ENCODE results near the gene CLDND2. TPM values are rescaled to one million over a fixed set of nuclear protein-coding genes. Genes with fewer than 3 reads are reported as not detected.

CLDND2 gene
- total RNA-seq, 2 experiments from 2014 or later = 1.9 TPM; not detected in 1

DNA sequence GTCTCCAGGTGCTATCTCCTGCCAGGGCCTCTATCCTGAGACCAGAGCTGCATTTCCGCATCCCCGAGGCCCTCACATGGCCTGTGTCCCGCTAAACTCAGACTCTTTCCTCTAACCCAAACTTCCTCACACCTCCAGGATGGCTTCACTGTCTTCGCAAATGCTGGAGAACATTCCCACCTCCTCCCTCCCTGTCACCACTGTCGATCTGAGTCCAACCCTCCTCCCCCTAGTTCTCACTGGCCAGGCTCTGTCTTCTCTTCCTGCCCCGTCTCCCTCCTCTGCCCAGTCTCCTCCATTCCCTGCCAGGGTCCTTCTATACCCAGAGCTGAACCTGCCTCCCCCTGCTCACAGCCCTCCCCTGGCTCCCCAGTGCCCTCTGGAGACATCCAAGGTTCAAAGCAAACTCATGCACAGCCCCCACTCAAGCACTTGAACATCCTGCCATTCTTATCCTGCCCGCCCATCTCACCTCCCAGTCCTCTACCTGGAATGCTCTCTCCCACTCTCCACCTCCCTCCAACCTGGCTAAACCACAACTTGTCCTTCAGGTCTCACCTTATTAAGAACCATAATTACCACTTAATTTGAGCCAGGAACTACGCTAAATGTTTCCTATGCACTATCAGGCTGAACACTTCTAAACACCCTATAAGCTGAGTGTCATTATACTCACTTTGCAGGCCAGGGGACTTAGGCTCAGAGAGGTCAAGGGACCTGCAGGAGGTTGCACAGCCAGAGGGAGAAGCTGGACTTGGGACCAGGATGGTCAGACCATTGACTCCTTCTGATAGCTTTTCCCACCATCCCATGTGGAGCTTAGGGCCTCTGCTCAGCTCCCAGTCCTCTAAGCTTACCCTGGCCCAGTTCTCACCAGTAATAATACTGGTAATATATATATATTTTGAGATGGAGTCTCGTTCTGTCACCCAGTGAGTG is 25.9 kb downstream of the CLDND2 start:
- Histone ChIP-seq H3K79me2 (ENCODE audit: insufficient read depth, low read depth, low read length) (no peaks in the 10 kb centered on the region), H3K9me2 (ENCODE audit: insufficient read depth, low read length) (no peaks in the 10 kb centered on the region), H4K20me1 (ENCODE audit: insufficient read depth, low read length) (no peaks in the 10 kb centered on the region), H3K9me3 (ENCODE audit: low read length) (no peaks in the 10 kb centered on the region), H3K27ac (ENCODE audit: low read depth, low read length, poor library complexity, severe bottlenecking) (no peak overlapping the region), H3K36me3 (ENCODE audit: insufficient read depth, low read length) (no peaks in the 10 kb centered on the region), H3K4me3 (ENCODE audit: low read depth, low read length, poor library complexity, severe bottlenecking) (no peak overlapping the region), H3K4me1 (ENCODE audit: insufficient read depth, low read length, poor library complexity, severe bottlenecking) (peaks cover 10% of the 10 kb centered on the region), H3K4me2 (ENCODE audit: low read length) (no peak overlapping the region), H2AFZ (ENCODE audit: low read length) (no peak overlapping the region)
- BruUV-seq (replicated peaks) = no TSS peak
- ChIA-PET POLR2A (interaction anchor here (0.9 kb wide), 1 partner anchor 12 kb away, joined by 3 read pairs; no protein-coding TSS in a partner anchor), CTCF (ENCODE audit: unreplicated experiment) (interaction anchor here (0.5 kb wide), 1 partner anchor 75 kb away, joined by 4 read pairs; the partner anchor contains the start of gene SIGLEC10)
- DNase-seq (ENCODE audit: low spot score) = no peak
- intact Hi-C loops (cut with micrococcal nuclease; ENCODE audit: unreplicated experiment) = no loop called here
- no peak for TF ChIP-seq EZH2phosphoT487 (IDR thresholded peaks at IDR 0.05; ENCODE audit: borderline replicate concordance, low read depth, low read length)
- TF ChIP-seq, protein P1, sequence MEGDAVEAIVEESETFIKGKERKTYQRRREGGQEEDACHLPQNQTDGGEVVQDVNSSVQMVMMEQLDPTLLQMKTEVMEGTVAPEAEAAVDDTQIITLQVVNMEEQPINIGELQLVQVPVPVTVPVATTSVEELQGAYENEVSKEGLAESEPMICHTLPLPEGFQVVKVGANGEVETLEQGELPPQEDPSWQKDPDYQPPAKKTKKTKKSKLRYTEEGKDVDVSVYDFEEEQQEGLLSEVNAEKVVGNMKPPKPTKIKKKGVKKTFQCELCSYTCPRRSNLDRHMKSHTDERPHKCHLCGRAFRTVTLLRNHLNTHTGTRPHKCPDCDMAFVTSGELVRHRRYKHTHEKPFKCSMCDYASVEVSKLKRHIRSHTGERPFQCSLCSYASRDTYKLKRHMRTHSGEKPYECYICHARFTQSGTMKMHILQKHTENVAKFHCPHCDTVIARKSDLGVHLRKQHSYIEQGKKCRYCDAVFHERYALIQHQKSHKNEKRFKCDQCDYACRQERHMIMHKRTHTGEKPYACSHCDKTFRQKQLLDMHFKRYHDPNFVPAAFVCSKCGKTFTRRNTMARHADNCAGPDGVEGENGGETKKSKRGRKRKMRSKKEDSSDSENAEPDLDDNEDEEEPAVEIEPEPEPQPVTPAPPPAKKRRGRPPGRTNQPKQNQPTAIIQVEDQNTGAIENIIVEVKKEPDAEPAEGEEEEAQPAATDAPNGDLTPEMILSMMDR (conservative IDR thresholded peaks at IDR 0.05; ENCODE audit: low read length) = no peak

- CTCF ChIA-PET (ENCODE audit: unreplicated experiment) = interaction anchor here (0.5 kb wide), 1 partner anchor 75 kb away, joined by 4 read pairs; the partner anchor contains the start of gene SIGLEC10
- TF ChIP-seq, protein P1 (conservative IDR thresholded peaks at IDR 0.05; ENCODE audit: low read length) = no peak
- no peak for TF ChIP-seq EZH2phosphoT487 (IDR thresholded peaks at IDR 0.05; ENCODE audit: borderline replicate concordance, low read depth, low read length)
- DNase-seq (ENCODE audit: low spot score) = no peak
- Histone ChIP-seq H3K9me3 (ENCODE audit: low read length) (no peaks in the 10 kb centered on the region), H3K27ac (ENCODE audit: low read depth, low read length, poor library complexity, severe bottlenecking) (no peak within 1 kb of the TSS), H3K4me2 (ENCODE audit: low read length) (no peak within 1 kb of the TSS), H3K4me1 (ENCODE audit: insufficient read depth, low read length, poor library complexity, severe bottlenecking) (peaks cover 10% of the 10 kb centered on the region), H3K4me3 (ENCODE audit: low read depth, low read length, poor library complexity, severe bottlenecking) (no peak within 1 kb of the TSS), H3K36me3 (ENCODE audit: insufficient read depth, low read length) (no peaks in the 10 kb centered on the region), H4K20me1 (ENCODE audit: insufficient read depth, low read length) (no peaks in the 10 kb centered on the region), H2AFZ (ENCODE audit: low read length) (no peak within 1 kb of the TSS), H3K9me2 (ENCODE audit: insufficient read depth, low read length) (no peaks in the 10 kb centered on the region), H3K79me2 (ENCODE audit: insufficient read depth, low read depth, low read length) (no peaks in the 10 kb centered on the region)
- intact Hi-C loops (cut with micrococcal nuclease; ENCODE audit: unreplicated experiment) = no loop called here
- POLR2A ChIA-PET = no interaction called here
- BruUV-seq (replicated peaks) = no TSS peak
These were observed 26.7 kb downstream of the CLDND2 start, which contains the start of gene VSIG10L for GRCh38 chr19:51341976-51342580. Gene VSIG10L (minus strand): TSS chr19:51342139. CDS start chr19:51342124, 15 bp downstream.
